SK-N-SH (cell line): ENCODE data around the gene CEP290. TPM values are rescaled to one million over a fixed set of nuclear protein-coding genes. Genes with fewer than 3 reads are reported as not detected.

Experiments used
- CTCF ChIA-PET: fragments of 300-600, 350-600 bp; formaldehyde crosslinking; extraction: SDS; loops from one replicate; lab custom pipeline; 2021; lab: Yijun Ruan, JAX
- POLR2A ChIA-PET: fragments of 350-600 bp; sonication (Branson Sonifier 250); formaldehyde crosslinking; extraction: SDS; loops from one replicate; lab custom pipeline; 2020; ENCODE audit warnings: antibody characterized with exemption, inconsistent platforms; lab: Yijun Ruan, JAX
- DNase-seq: peaks from one replicate; pipeline ENCODE4 v3.0.0; 2012
- H2AFZ ChIP-seq: fragments of 200-600 bp; sonication (generic); 2 replicates; pipeline ENCODE4 v1.8.1; 2016; ENCODE audit warnings: antibody characterized with exemption, mild to moderate bottlenecking, low read depth
- H3F3A ChIP-seq: fragments of 200-600 bp; sonication (generic); replicated peaks from 2 replicates; pipeline ENCODE3; 2016; ENCODE audit warnings: antibody characterized with exemption, mild to moderate bottlenecking; ENCODE audit not compliant: insufficient read depth
- H3K27ac ChIP-seq, 2 experiments: fragments of 200-500 bp in 1 of 2; fragments of 200-600 bp in 1 of 2; sonication (Bioruptor generic) in 1 of 2; sonication (generic), shearing (Covaris generic) in 1 of 2; 2 replicates each; pipeline versions ENCODE4 v1.5.1 to v1.6.1; 2014 to 2016; ENCODE audit warnings: low read depth in 2 of 2, inconsistent platforms in 1 of 2, low read length in 1 of 2, mild to moderate bottlenecking in 1 of 2, mixed read lengths in 1 of 2
- H3K27me3 ChIP-seq: fragments of 200-600 bp; sonication (generic), shearing (Covaris generic); 2 replicates; pipeline ENCODE4 v1.6.1; 2016; ENCODE audit warnings: mixed run types; ENCODE audit not compliant: insufficient read depth
- H3K36me3 ChIP-seq, 2 experiments: fragments of 200-500 bp in 1 of 2; fragments of 200-600 bp in 1 of 2; sonication (Bioruptor generic) in 1 of 2; sonication (generic) in 1 of 2; replicated peaks in 1 of 2; 2 replicates each; pipeline versions ENCODE3 to v1.5.1; 2014 to 2016; ENCODE audit warnings: low read length in 1 of 2, mild to moderate bottlenecking in 1 of 2; ENCODE audit not compliant: insufficient read depth in 2 of 2, control insufficient read depth in 1 of 2
- H3K4me1 ChIP-seq, 2 experiments: fragments of 200-500 bp in 1 of 2; fragments of 200-600 bp in 1 of 2; sonication (Bioruptor generic) in 1 of 2; sonication (generic), shearing (Covaris generic) in 1 of 2; 2 replicates each; pipeline versions ENCODE4 v1.5.1 to v1.6.1; 2014 to 2016; ENCODE audit warnings: low read depth in 1 of 2, low read length in 1 of 2, mixed run types in 1 of 2; ENCODE audit not compliant: insufficient read depth in 2 of 2, control insufficient read depth in 1 of 2
- H3K4me2 ChIP-seq: fragments of 200-600 bp; sonication (generic), shearing (Covaris generic); 2 replicates; pipeline ENCODE4 v1.6.1; 2017; ENCODE audit warnings: mixed run types
- H3K4me3 ChIP-seq, 2 experiments: fragments of 200-500 bp in 1 of 2; fragments of 200-600 bp in 1 of 2; sonication (Bioruptor generic) in 1 of 2; sonication (generic), shearing (Covaris generic) in 1 of 2; 2 replicates each; pipeline versions ENCODE4 v1.5.1 to v1.8.1; 2014 to 2016; ENCODE audit warnings: low read depth in 2 of 2, inconsistent platforms in 1 of 2, low read length in 1 of 2, mild to moderate bottlenecking in 1 of 2, mixed read lengths in 1 of 2, moderate library complexity in 1 of 2
- H3K79me2 ChIP-seq: fragments of 200-600 bp; sonication (generic); 2 replicates; pipeline ENCODE4 v1.8.1; 2017; ENCODE audit warnings: mild to moderate bottlenecking; ENCODE audit not compliant: insufficient read depth
- H3K9ac ChIP-seq: fragments of 200-600 bp; sonication (generic); 2 replicates; pipeline ENCODE4 v1.6.1; 2017; ENCODE audit warnings: mixed run types
- H3K9me2 ChIP-seq: fragments of 200-600 bp; sonication (generic); 2 replicates; pipeline ENCODE4 v1.6.1; 2017; ENCODE audit warnings: mixed run types
- H3K9me3 ChIP-seq: fragments of 200-600 bp; sonication (generic); 2 replicates; pipeline ENCODE4 v1.6.1; 2017; ENCODE audit warnings: mixed run types, mild to moderate bottlenecking, moderate library complexity
- H4K20me1 ChIP-seq: fragments of 200-600 bp; sonication (generic); 2 replicates; pipeline ENCODE4 v1.6.1; 2017; ENCODE audit warnings: mild to moderate bottlenecking, mixed run types; ENCODE audit not compliant: insufficient read depth
- FOXJ3 ChIP-seq: sonication (generic); formaldehyde crosslinking; IDR thresholded peaks from 2 replicates; pipeline ENCODE4 v1.5.1; 2020; ENCODE audit warnings: mild to moderate bottlenecking, missing genetic modification reagents
- GABPA ChIP-seq: IDR thresholded peaks from 2 replicates; pipeline ENCODE4 v1.4.0; 2012; ENCODE audit warnings: low read depth, mild to moderate bottlenecking
- GATA2 ChIP-seq: sonication (generic); formaldehyde crosslinking; IDR thresholded peaks from 2 replicates; pipeline ENCODE4 v1.5.0; 2020; ENCODE audit warnings: mild to moderate bottlenecking, missing genetic modification reagents
- JUND ChIP-seq: IDR thresholded peaks from 2 replicates; pipeline ENCODE4 v1.4.0; 2012
- NFIC ChIP-seq: IDR thresholded peaks from 2 replicates; pipeline ENCODE4 v1.4.0; 2012; ENCODE audit warnings: borderline replicate concordance
- POLR2AphosphoS5 ChIP-seq: IDR thresholded peaks from 2 replicates; pipeline ENCODE4 v1.6.1; 2012; ENCODE audit warnings: low read depth, low read length
- RXRA ChIP-seq: IDR thresholded peaks from 2 replicates; pipeline ENCODE4 v1.4.0; 2012; ENCODE audit warnings: low read depth, mild to moderate bottlenecking, borderline replicate concordance
- SMC3 ChIP-seq: IDR thresholded peaks from 2 replicates; pipeline ENCODE4 v1.6.1; 2012; ENCODE audit warnings: low read depth, low read length, improper control_type of control experiment
- WGBS: methylation state at CpG from one replicate; pipeline ENCODE4 v1.1.6; 2017; ENCODE audit warnings: low lambda C conversion rate; 5-methylcytosine and 5-hydroxymethylcytosine counted together
- polyA plus RNA-seq, 3 experiments: library from polyadenylated mRNA; depleted of rRNA; stranded (reverse); fragments of >200 nt; gene quantifications; 2 replicates each; pipeline ENCODE4 v1.2.3, GENCODE V29; 2012
- TF ChIP-seq, protein P1 (sequence below): IDR thresholded peaks from 2 replicates; pipeline ENCODE4 v1.4.0; 2012; ENCODE audit warnings: low read depth, borderline replicate concordance
- TF ChIP-seq, protein P2 (sequence below): IDR thresholded peaks from 2 replicates; pipeline ENCODE4 v1.6.1; 2012; ENCODE audit warnings: mild to moderate bottlenecking, low read depth, low read length, moderate library complexity
- TF ChIP-seq, protein P3 (sequence below): fragments of 150-350 bp; IDR thresholded peaks from 2 replicates; pipeline ENCODE4 v1.6.1; 2017; ENCODE audit warnings: antibody characterized with exemption, low read length, low read depth, borderline replicate concordance

The CEP290 gene
- polyA plus RNA-seq, 1 of the 3 experiments (the other 2 are of a cell fraction): 8.9 TPM

DNA sequence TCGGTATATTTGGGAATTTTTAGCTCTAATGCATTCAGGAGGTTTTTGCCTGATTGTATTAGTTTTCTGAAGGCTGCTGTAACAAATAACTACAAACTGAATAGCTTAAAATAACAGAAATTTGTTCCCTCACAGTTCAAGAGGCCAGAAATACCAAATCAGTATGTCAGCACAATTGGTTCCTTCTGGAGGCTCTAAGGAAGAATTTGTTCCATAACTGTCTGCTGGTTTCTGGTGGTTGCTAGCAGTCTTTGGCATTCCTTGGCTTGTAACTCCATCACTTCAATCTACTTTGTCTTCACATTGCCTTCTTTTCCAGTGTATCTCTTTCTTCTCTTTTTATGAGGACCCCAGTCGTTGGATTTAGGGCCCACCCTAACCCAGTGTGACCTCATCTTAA lies 21.5 kb upstream of the CEP290 start:
- 92% methylated on average over 2 of the region's 2 CpGs for WGBS
- no peak overlapping the region for H3K4me3 ChIP-seq

More for the DNA sequence above, 21.5 kb upstream of the CEP290 start:
- Histone ChIP-seq H3K9me2 (no peaks in the 10 kb centered on the region), H3K36me3 (peaks cover 43 to 67% of the 10 kb centered on the region in 2 experiments), H4K20me1 (no peaks in the 10 kb centered on the region), H3K27me3 (no peaks in the 10 kb centered on the region), H3K9ac (no peak overlapping the region), H3K4me2 (no peak overlapping the region), H3K79me2 (no peaks in the 10 kb centered on the region), H3K9me3 (no peaks in the 10 kb centered on the region), H2AFZ (no peak overlapping the region), H3K27ac (no peak overlapping the region), H3K4me1 (no peaks in the 10 kb centered on the region), H3F3A (peaks cover 6% of the 10 kb centered on the region)
- POLR2A ChIA-PET: no interaction called here
- no peak for DNase-seq
- TF ChIP-seq, protein P1, sequence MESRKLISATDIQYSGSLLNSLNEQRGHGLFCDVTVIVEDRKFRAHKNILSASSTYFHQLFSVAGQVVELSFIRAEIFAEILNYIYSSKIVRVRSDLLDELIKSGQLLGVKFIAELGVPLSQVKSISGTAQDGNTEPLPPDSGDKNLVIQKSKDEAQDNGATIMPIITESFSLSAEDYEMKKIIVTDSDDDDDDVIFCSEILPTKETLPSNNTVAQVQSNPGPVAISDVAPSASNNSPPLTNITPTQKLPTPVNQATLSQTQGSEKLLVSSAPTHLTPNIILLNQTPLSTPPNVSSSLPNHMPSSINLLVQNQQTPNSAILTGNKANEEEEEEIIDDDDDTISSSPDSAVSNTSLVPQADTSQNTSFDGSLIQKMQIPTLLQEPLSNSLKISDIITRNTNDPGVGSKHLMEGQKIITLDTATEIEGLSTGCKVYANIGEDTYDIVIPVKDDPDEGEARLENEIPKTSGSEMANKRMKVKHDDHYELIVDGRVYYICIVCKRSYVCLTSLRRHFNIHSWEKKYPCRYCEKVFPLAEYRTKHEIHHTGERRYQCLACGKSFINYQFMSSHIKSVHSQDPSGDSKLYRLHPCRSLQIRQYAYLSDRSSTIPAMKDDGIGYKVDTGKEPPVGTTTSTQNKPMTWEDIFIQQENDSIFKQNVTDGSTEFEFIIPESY: no peak
- TF ChIP-seq POLR2AphosphoS5: no peak
- TF ChIP-seq SMC3: no peak
- no peak for TF ChIP-seq GABPA
- TF ChIP-seq, protein P2, sequence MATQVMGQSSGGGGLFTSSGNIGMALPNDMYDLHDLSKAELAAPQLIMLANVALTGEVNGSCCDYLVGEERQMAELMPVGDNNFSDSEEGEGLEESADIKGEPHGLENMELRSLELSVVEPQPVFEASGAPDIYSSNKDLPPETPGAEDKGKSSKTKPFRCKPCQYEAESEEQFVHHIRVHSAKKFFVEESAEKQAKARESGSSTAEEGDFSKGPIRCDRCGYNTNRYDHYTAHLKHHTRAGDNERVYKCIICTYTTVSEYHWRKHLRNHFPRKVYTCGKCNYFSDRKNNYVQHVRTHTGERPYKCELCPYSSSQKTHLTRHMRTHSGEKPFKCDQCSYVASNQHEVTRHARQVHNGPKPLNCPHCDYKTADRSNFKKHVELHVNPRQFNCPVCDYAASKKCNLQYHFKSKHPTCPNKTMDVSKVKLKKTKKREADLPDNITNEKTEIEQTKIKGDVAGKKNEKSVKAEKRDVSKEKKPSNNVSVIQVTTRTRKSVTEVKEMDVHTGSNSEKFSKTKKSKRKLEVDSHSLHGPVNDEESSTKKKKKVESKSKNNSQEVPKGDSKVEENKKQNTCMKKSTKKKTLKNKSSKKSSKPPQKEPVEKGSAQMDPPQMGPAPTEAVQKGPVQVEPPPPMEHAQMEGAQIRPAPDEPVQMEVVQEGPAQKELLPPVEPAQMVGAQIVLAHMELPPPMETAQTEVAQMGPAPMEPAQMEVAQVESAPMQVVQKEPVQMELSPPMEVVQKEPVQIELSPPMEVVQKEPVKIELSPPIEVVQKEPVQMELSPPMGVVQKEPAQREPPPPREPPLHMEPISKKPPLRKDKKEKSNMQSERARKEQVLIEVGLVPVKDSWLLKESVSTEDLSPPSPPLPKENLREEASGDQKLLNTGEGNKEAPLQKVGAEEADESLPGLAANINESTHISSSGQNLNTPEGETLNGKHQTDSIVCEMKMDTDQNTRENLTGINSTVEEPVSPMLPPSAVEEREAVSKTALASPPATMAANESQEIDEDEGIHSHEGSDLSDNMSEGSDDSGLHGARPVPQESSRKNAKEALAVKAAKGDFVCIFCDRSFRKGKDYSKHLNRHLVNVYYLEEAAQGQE: no peak
- no peak for TF ChIP-seq FOXJ3 (CRISPR knock-in tag)
- TF ChIP-seq, protein P3, sequence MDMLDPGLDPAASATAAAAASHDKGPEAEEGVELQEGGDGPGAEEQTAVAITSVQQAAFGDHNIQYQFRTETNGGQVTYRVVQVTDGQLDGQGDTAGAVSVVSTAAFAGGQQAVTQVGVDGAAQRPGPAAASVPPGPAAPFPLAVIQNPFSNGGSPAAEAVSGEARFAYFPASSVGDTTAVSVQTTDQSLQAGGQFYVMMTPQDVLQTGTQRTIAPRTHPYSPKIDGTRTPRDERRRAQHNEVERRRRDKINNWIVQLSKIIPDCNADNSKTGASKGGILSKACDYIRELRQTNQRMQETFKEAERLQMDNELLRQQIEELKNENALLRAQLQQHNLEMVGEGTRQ: no peak
- TF ChIP-seq RXRA: no peak
- TF ChIP-seq JUND: no peak
- TF ChIP-seq NFIC: no peak
- TF ChIP-seq GATA2 (CRISPR knock-in tag): no peak
- CTCF ChIA-PET: interaction anchor here (1.3 kb wide), 1 partner anchor 12 kb away, joined by 3 read pairs; no protein-coding TSS in a partner anchor
